GM12873 (cell line): ENCODE results near the gene WDR43.

ENCODE experiments used
- CTCF ChIP-seq: IDR thresholded peaks from 2 replicates; pipeline ENCODE4 v1.5.1; 2012; ENCODE audit warnings: low read depth, mild to moderate bottlenecking, moderate library complexity, low read length, control low read depth; ENCODE audit not compliant: insufficient read depth; ENCODE audit errors: missing control alignments

The WDR43 gene

DNA sequence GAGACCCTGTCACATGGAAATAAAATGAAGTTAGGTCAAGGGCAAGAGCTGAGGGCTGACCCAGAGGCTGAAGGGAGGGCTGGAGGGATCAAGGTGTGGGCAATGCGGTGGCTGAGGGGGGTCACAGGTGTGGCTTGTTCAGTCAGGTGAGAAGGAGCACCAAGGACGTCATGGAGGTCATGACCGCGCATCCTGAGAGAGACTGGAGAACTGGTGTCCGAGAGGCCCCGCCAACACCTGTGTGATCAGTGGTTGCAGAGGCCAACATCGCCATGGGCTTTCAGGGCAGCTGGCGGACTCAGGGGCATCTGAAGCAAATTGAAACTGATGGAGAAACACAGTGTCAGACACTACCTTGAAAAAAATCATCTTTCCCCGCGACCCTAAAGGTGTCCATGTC lies 99.6 kb downstream of the WDR43 start:
- TF ChIP-seq CTCF = no peak

DNA sequence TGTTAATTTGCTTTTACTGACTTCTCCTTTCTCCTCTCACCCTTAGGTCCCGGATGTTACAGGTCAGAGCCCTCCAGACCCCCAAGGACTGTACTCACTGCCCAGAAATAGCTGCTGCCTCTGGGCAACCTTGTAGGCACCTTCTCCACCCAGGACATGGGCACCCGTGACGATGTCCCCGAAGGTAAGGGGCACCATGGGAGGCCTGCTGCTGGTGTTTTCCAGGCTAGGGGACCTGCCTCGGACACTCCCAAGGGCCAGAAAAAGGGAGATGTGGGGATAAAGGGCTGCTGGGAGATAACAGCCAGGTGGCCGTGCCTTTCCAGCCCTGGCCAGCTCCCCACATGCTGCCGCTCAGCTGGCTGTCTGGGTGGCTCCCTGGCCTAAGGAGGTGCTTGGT lies 100.2 kb downstream of the WDR43 start:
- TF ChIP-seq CTCF = no peak

GRCh38 chr2:28995765-28996750 lies 101.6 kb downstream of the WDR43 start:
- no peak for TF ChIP-seq CTCF

- TF ChIP-seq CTCF = no peak
These were observed 102.9 kb downstream of the WDR43 start for GRCh38 chr2:28997237-28997846.
